Measurements from ENCODE around the gene EDIL3.

EDIL3 gene

DNA sequence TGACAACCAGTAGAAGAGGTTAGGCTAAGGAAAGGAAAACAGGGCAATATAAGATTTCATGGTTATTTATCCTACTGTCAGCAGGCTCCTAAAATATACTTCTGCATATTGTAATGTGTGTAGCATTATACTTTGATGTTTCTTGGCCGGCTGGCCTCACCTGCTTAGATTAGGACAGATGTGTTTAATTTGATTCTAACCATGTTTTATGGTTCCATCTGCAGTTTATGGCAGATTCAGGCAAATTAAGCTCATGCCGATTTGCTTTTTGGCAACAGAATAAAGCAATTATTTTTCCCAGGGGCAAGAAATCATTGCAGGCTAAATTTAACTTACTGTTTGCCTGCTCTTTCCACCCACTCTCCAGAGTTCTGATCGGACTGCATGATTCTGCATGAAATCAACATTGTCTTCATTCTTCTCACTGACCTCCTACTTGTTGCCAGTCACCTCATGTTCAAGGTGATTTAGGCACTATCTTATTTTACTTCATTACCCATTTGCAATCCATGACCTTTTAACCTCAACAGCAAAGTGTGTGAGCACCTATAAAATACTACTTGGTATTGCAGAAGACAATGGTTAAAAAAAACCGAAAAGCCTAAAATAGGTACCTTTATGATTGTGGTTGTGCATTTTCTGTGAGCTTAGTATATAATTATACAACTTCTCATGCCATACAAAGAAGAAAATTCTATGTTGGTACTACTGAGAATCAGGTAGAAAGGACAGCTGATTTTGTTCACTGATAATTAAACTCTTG, 125.2 kb downstream of the EDIL3 start:
- no peak for DNase-seq (ENCODE audit: low read depth, low spot score)

DNA sequence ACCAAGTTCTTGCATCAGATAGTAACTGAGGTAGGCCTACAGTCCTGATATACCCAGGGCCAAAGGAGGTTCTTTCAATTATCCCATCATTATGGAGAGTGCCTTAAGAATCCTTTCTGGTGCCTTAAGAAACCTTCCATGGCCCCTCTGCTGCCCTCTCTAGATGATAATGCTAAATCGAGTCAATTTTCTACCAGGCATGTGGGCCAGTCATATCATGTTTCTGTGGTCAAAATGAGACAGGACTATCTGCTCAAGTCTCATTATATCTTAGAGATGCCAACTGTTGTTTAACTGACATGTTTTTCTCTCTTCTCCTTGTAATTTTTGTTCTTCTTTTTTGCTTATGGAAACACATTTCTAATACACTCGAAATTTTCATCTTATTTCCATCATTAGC, 127.6 kb downstream of the EDIL3 start:
- DNase-seq (ENCODE audit: low read depth, low spot score) = no peak

DNA sequence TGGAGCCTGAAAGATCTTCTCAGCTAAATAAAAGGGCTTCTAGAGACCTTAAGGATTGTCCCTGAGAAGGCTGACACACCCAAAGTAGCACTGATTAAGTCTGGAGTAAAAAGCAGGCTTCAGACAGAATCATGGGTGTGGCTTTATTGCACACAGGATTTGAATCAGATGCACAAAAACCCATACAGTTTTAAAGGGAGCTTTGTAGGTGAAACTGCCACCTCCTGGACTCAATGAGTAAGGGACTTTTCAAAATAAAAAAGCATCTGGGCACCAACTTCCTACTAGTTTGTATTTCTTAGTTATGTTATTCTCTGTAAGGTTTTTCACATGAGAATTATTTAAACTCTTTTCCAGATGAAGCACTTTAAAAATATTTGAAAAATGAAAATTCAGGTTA, 129.4 kb downstream of the EDIL3 start:
- no peak for DNase-seq (ENCODE audit: low read depth, low spot score)

DNA sequence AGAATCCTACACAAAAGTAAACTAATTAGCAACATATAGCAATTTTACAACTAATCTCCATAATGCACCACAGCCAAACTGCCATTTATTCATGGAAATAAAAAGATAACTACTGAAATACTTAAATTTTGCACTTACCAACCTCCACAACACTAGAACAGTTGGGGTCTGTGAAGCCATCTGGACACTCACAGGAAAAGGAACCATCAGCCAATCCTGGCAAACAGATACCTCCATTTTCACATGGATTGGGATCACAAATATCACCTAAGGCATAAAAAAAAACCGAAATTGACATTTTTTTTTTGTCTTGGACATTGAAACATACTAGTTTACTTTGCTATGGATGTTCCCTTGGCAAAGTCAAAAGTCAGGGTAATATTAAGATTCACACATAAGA, 130.7 kb downstream of the EDIL3 start:
- no peak for DNase-seq (ENCODE audit: low read depth, low spot score)

DNA sequence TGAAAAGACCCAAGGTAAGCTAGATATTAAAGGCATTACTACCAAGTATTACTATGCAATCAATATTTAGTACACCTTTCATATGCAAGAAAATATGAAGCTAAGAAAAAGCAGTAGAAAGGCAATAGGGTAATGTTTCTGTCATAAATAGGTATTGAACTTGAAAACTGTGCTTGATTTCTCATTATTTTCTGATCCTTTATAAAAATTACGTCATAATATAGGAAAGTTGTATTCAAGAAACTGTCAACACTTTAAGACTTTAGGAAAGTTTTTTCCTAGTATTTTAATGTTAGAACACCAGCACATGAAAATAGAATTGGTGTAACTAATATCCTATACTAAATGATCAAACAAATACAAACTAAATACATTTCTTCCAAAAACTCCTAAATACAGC, 133.2 kb downstream of the EDIL3 start:
- DNase-seq (ENCODE audit: low read depth, low spot score) = no peak

DNA sequence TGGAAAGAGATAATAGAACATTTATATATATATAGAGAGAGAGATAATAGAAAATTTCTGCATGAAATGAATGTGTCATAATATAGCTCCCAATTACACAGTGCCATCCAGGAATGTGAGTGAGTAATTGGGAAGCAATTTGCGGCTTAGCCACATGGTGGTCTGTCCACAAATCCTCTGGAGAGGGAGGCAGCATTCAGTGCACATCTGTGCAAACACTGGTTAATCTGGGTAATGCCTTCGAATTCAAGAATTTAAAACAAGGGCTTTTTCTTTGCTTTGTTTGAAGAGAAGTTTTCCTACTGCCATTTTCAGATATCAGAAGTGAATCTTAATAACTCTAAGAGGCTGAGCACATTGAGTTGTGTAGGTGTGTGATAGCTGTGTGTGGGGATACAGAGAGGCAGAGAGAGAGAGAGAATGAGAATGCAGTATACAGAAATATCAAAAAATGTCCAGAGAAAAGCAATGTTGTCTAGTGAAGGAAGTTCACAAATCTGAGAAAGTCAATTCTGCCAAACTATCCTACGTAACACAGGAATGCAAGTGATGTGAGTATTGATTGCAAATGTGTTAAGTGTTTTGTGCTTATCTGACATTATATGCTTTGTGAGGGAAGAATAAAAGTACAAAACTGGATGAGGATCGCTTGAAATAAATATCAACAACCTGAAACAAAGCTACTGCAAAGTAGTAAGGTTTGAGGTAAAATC, 134.6 kb downstream of the EDIL3 start:
- DNase-seq (ENCODE audit: low read depth, low spot score) = peak; percentile 65

DNA sequence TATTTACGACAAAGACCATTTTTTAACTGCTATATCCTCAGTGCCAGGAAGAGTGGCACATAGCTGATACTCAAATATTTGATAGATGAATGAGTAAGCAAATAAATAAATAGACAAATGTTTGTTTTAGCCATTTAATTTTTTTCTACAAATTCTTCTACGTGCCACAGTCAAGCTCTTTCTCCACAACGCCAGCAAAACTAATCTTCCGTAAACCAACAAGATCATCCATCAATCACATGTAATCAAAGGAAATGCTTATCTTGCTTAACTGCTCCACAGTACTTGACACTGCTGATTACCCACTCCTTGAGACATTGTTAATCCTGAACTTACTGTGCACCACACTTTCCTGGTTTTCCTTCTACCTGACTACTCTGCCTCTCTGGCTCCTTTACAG, 136.7 kb downstream of the EDIL3 start:
- DNase-seq (ENCODE audit: low read depth, low spot score) = no peak

DNA sequence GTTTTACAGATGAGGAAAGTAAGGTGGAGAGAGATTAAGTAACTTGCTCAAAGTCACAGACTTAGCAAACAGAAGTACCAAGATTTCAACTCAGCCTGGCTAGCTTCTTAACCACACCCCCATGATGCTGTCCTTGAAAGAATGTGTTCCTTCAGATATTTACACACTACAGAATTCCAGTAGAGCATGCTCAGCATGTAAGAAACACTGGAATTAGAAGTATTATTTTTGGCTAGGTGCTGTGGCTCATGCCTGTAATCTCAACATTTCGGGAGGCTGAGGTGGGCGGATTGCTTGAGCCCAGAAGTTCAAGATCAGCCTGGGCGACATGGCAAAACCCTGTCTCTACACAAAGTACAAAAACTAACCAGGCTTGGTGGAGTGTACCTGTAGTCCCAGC, 142.4 kb downstream of the EDIL3 start:
- DNase-seq (ENCODE audit: low read depth, low spot score) = peak; percentile 50

DNA sequence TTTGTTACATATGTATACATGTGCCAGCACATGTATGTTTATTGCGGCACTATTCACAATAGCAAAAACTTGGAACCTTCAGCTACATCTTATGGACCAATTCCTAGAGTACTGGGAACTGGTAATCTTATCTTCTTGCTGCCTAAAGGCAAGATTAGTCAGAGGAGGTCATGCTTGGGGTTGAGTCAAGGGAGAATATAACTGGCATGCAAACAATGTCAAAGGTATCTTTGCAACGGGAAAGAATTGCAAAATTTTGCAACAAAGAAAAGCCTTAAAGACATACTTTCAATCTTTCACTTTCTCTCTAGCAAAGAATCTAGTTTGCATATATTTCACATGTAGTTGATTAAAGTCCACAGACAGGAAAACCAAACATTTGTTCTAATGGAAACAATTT, 145.2 kb downstream of the EDIL3 start:
- DNase-seq (ENCODE audit: low read depth, low spot score) = no peak

DNA sequence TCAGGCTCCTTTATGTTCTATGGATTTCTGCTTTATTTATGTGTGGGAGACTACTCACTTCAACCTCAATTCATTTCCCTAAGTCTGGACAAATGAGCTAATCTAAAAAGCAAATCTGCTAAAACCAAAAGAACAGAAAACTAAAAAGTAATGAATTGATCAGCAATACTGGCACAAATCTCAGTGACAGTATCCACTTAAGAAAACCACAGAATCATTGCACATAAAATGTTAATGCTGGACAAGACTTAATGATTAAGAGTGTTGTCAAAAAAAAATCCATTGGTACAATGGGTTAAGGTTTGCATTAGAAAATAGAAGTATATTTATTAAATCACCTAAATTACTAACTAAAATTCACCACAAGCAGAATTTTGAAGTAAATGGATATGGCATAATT, 147.6 kb downstream of the EDIL3 start:
- DNase-seq (ENCODE audit: low read depth, low spot score) = no peak

DNA sequence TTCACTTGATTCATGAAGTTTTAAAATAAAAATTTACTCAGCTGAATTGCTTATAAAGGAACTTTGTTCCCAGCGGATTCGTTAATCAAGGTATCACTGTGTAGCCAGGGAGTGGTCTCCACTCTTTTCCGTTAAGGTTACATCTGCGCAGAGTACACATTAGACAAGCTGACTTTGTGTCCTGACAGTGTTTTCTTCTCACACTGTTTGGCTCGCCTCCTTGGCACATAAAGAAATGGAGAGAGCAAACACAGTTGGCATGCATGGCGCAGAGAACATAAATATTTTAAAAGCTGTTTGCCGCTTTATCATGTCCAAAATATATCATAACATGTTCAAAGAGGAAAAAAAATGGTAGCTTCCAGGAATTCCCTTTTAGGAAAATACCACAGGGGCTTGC, 153.2 kb downstream of the EDIL3 start:
- DNase-seq (ENCODE audit: low read depth, low spot score) = no peak

DNA sequence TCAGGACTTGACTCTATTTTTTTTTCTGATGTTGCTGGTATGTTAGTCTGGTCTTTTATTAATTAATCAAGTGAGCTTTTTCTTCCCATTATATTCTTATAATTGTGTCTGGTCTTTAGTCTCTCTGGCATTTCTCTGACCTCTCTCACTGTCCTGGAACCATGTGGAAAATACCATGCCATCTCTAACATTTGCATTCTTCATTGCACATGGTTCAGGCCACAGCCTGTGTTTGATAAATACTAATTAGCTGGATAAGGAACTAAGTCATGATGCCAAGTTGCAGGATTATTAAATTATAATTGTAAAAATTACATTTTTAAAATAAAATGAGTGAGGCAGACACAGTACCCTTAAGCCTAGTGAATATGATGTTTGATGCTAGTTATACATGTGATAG, 155.6 kb downstream of the EDIL3 start:
- no peak for DNase-seq (ENCODE audit: low read depth, low spot score)

DNA sequence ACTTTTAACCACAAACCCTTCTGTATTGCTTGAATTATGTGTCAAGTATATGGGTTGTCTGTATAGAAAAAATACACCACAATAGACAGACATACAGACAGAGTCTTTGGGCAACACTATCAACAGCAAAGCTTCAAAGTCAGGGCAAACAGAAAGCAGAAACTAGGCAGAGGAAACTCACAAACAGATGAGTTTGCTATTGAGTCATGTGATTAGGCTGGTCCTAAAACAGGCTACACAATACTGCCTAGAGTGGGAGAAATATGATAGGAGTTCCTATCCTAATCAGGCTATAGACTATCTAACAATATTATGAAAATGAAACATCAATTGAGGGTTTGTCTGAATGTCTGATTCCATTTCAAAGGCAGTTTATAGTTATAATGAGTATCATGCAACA, 156.4 kb downstream of the EDIL3 start:
- DNase-seq (ENCODE audit: low read depth, low spot score) = no peak

DNA sequence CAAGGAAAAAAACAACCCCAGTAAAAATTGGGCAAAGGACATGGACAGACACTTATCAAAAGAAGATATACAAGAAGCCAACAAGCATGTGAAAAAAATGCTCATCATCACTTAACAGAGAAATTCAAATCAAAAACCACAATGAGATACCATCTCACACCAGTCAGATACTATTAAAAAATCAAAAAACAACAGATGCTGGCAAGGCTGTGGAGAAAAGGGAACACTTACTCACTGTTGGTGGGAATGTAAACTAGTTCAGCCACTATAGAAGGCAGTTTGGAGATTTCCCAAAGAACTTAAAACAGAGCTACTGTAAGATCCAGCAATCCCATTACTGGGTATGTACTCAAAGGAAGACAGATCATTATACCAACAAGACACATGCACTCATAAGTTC, 157.4 kb downstream of the EDIL3 start:
- no peak for DNase-seq (ENCODE audit: low read depth, low spot score)

DNA sequence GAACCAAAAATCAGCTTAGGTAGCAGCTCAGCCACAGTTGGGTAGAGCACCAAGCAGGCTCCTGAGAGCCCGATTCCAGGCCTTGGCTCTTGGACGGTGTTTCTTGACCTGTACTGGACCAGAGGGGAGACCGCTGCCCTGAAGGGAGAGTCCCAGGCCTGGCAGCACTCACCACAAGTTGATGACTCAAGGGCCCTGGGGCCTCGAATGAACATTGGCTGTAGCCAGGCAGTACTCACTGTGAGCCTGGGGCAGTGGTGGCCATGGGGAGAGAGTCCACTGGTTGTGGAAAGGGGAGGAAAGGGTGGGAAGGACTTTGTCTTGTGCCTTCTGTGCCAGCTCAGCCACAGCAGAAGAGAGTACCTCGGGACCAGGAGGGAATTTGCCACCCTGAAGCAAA, 166.1 kb downstream of the EDIL3 start:
- DNase-seq (ENCODE audit: low read depth, low spot score) = no peak

DNA sequence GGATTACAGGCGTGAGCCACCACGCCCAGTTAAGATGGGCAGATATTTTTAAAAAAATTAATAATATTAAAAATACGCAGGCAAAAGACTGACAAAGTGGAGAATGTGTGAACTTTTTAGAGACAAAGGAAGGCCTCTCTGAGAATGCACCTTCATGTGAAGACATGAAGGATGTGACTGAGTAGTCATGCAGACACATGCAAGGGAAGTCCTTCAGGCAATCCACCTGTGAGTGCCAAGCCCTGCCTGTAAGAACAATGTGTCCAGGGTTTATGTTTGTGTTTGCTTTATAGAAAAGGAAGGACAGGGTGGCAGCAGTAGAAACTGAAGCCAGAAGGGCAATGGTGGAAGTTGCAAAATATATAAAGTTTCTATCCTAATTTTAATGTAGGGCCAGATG, 169.2 kb downstream of the EDIL3 start:
- no peak for DNase-seq (ENCODE audit: low read depth, low spot score)

DNA sequence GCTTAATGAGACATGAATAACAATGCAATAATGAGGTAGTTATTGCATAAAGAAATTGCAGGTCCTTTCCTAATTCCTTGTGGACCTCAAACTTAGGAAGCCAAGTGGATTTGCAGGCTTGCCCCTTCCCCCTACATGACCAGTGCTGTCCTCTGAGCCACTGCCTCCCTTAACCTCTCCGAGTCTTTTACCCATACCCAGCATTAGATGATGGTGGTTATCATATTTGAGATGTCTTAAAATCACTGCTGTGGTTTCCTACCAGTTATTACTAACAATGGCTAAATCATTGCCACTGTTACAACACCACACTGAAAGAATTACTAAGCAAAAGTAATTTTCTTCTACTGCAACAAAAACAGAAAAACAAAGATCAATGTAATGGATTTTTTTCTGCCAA, 170.8 kb downstream of the EDIL3 start:
- no peak for DNase-seq (ENCODE audit: low read depth, low spot score)

DNA sequence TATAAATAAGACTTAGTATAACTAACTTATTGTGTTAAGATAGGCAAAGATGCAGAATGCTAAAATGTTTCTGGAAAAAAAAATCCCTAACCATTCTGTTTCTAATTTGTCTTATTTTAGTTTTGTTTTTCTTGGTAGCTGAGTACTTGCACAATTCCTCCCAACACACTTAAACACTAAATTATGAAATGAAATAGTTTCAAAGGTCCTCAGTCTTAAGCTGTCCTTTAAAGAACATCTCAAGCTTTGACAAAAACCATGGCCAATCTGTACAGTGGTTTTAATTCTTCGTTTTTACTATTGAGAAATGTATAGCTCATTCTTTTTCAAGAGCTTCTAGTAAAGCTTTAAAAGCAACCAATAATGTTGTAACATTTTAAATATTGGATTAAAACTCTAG, 171.5 kb downstream of the EDIL3 start:
- DNase-seq (ENCODE audit: low read depth, low spot score) = no peak

DNA sequence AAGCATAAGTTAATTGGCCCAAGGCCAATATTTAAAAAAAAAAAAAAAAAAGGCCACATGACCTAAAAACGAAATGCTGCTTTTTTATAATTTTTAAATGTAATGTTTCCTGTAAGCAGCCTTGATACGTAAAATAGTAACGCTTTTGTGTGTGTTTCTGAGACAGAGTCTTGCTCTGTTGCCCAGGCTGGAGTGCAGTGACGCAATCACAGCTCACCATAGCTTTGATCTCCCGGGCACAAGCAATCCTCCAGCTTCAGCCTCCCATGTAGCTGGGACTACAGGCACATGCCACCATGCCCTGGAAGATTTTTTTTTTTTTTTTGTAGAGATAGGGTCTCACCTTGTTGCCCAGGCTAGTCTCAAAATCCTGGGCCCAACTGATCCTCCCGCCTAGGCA, 179.9 kb downstream of the EDIL3 start:
- no peak for DNase-seq (ENCODE audit: low read depth, low spot score)

DNA sequence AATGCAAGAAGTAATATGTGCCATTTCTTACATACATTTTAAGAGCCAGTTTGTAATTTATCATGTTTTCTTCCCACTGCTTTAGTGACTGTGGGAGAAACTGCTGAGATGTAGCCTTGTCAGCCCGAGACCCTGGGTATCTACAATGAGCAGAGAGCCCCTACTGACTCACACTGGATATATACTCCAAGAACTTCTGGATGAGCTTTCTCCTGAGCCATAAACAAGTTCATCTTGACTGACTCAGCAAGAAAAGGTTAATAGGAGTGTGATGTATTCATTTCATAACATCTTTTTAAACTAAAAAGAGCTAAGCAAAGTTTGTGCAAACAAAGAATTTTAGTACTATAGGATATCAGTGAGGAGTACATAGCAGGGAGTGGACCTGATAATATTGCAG, 182.5 kb downstream of the EDIL3 start:
- no peak for DNase-seq (ENCODE audit: low read depth, low spot score)

DNA sequence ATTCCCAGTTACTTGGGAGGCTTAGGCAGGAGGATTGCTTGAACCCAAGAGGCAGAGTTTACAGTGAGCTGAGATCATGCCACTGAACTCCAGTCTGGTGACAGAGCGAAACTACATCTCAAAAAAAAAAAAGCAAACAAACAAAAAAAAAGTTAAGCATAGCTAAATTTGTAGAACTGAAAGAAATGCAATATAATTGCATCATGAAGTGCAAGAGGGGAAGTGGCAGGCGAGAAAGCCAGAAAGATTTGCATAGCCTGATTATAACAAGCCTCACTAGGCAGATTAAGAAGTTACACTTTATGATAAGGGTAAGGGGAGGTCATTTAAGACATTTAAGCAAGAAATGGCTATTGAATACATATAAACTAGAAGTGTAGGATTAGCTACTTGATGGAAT, 187.1 kb downstream of the EDIL3 start:
- no peak for DNase-seq (ENCODE audit: low read depth, low spot score)

DNA sequence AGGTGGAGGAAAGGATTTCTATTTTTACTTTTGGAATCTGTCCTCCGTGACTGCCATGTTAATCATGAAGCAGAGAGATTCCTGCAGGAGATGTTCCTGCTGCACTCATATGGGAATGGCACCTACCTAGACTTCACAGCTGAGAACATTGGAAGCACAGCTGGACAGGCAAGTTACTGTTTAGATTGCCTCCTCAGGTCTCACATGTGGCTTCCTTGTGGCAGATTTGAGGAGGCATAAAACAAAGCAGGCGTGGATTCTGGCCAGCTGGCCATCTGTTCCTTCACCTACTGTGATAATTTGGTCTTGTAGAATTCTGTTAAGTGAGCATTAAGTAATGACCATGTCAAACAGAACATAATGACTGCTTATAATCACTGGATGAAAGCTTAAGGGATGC, 193.4 kb downstream of the EDIL3 start:
- DNase-seq (ENCODE audit: low read depth, low spot score) = peak; percentile 77

DNA sequence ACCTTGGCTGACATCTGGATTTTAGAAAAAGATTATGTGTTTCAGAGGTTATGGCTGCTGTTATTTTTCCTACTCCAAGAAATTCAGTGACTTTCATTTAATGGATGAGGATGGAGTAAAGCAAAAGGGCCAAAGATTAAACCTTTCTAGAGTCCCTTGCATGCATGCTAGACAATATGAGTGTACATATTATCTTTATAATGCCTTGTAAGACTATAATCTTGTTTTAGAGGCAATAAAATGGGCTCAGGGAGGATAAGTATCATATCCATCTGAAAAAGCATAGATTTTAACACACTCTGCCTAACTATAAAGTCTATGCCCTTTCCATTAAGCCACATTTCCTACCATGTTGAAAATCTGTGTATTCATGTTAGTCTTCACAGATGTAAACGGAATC, 199.8 kb downstream of the EDIL3 start:
- no peak for DNase-seq (ENCODE audit: low read depth, low spot score)

DNA sequence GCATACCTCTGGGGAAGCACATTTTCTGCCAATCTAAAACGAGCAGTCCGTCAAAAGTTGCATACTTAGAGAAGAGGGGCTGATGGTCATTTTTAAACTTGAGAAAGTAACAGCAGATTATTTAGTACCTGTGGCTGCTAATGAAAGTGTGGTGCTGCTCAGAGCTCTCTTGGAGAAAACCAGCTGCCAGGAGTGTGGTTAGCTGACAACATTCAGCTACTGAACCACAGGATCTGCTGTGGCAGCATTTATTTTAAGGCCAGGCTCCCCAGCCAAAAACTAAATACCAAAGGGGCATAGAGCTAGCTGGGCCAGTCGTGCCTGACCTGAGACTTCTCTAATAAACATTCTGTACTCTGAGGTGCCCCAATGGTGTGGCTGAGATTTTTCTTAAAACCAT, 203.6 kb downstream of the EDIL3 start:
- DNase-seq (ENCODE audit: low read depth, low spot score) = no peak
